Measurements from ENCODE around the gene SPON1.
"Not testable (repeated sequence)": the region's sequence is repeated elsewhere in the genome, so short reads cannot be mapped to it uniquely, and the experiment has no call there.

The SPON1 gene

DNA sequence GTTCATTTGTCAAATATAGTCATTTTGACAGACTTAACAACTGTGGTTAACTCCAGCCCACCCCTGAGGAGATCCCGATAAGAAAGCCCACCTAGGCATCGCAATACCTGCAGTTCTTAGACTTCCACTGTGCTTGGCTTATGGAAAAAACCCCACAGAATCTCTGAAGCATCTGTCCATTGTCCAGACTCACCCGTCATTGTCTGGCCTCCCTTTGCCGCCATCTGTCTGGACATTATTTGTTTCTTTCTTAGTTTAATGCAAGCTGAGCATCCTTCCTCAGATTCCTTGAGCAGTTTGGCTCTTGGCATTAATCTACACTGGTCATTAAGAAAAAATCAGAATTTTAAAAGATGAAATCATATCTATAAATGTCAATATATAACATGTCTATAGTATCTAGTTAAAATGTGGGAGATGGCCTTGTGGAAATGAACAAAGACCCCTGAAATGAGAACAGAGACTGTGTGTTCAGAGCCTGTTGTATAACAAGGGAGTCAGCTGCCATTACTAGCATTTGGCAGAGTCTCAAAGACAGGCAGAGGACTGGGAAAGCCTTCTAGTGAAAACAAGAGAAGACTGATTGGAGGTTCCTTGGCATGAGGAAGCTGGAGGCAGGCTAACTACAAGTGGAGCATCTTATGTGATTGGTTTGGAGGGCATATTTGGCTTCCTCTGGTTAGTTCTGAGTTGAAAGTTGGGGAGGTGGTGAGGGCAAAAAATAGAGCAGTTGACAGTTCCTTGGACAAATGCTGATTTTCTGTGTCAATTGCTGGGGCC lies 80.4 kb downstream of the SPON1 start:
- no peak for DNase-seq

DNA sequence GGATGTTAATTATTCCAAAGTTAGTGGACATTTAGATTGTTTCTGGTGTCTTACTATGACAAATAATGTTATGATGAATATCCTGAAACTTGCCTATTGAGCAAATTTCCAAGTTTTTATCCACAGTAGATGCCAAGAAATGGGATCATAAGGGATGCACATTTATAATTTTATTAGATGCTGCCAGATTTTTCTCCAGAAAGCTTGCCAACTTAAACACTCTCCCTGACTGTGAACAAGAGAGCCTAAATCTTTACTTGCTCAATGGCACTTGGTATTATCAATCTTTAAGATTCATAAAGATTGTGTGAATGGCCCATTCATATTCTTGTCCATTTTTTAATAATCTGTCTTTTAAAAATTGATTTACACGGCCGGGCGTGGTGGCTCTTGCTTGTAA lies 82.4 kb downstream of the SPON1 start:
- no peak for DNase-seq

DNA sequence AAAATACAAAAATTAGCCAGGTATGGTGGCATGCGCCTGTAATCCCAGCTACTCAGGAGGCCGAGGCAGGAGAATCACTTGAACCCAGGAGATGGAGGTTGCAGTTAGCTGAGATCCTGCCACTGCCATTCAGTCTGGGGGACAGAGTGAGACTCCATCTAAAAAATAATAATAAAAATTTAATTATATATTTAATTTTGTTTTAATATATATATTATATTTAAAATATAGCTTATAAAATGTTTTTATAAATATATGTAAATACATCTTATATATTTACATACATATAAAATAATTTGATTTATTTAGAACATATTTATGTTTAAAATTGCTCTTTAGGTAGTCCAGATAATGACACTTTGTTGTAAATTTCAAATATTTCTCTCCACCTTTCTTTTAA lies 82.9 kb downstream of the SPON1 start:
- no peak for DNase-seq

DNA sequence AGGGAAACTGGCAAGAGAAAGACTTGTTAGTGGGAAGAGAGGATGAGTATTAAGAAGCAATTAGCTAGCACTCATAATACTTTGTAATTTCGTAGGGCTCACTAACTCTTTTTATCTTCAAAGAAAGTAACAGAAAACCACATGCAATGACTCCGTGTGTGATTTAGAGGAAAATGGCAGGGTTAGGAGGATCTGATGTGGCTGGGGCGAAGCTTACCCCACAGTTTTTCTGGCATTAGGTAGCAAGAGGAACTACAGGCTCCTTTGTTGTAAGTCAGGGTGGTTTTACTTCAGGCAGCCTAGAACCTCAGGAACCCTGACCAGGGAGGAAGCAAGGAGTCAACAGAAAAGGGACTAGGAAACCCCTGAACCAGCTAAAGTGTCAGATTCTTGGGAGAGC lies 89.7 kb downstream of the SPON1 start:
- DNase-seq: no peak

DNA sequence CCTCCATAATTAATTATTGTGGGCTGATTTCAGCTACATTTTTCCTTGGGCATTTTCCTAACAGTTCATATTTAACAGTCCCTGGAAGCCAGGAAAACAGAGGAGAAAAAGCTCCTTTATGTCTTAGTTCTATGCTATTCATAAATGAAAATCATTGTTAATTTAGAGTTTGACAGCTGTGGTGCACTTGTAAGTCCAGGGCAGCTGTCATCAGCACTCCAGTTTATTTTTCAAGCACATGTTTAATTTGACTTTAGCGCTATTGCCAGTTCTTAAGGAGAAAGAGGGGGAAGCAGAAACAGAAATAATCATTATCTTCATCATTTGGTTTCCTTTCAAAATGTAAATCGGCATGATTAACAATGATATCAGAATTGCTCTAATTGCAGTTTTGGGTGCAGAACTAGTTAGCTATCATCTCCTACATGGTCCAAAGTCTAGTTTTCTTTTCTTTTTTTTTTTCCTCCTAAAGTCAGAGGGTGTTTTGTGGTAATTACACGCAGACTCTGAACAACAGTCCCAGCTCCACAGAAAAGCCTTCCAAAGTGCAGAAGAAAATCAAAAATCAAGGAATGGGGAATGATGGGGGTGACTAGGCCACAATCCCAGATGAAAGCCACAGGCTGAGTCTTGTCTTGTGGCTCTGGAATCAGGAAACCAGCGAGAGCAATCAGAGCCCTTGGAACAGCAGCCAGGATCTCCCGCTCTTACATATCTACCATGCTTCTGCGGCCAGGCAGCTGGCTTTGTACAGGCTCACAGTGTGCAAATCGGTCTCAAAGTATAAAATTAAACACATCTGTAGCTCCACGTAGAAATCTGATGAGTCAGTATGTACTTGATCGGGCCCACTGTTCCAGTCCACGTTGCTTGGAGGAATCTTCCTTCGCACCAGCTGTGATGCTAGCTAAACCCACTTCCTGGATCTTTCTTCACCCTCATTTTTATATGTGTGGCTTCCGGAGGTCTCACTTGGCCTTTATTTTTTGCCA lies 91.9 kb downstream of the SPON1 start:
- no peak for DNase-seq

DNA sequence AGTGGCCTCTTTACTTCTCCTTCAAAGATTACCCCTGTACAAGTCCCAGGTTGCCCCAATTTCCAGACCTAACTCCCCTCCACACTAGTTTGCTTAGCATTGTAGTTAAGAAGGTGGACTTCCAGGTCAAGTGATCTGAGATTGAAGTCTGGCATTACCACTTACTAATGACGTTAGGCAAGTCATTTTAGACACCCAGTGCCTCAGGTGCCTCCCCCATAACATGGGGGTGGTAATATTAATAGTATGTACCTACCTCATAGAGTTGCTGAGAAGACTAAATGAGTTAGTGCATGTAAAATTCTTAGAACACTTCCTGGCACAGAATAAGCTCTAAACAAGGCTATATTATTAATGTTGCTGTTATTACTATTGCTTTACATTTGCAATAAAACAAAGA lies 93.4 kb downstream of the SPON1 start:
- no peak for DNase-seq

DNA sequence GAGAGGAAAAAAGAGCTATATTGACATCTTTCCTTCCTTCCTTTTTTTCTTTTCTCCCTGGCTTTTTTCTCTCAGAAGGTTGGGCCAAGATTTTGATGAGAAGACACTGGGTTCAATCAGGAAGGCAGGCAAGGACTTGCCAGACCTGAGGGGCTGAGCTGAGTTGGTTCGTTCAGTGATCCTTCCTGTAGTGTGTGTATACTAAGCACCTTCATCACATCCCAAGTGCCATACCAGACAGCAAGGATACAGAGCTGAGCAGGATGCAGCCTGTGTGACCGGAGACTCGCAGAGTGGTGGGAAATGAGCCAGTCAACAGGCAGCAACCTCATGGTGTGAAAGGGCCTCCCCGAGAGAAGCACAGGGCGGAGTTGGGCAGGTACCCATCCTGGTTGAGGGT lies 95.5 kb downstream of the SPON1 start:
- DNase-seq: no peak

DNA sequence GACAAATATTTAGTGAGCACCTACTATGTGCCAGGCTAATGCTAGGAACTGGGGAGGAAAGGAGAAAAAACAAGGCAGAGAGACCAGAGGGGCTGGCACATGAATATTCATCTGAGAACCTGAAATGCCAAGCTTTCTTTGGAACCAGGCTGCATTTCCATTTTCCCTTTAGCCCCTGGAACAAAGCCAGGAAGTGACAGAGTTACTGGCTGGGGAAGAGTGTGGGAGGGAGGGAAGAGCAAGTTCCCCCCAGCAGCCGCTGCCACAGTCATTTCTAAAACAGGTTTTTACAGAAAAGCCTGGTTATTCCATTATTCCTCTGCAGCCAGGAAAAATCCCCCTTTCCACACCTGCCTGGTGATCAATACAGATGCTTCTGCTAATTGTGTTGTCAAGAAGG lies 97.0 kb downstream of the SPON1 start:
- no peak for DNase-seq

DNA sequence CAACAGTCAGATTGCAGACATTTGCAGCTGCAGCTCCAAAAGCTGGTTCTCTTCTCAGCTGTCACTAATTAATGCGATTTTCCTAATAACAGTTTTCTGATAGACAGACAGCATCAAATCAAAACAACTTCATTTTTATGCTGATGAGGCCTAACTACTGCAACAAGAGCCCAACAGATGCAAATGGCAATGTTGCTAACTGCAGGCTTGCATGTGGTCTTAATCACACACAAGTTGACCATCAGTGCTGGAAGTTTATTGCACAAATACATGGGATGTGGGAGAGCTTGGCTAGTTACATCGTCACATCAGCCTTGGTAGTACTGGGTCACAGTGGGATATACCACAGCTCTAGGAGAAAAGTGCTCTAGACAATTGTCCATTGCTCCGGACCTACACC lies 99.2 kb downstream of the SPON1 start:
- no peak for DNase-seq

DNA sequence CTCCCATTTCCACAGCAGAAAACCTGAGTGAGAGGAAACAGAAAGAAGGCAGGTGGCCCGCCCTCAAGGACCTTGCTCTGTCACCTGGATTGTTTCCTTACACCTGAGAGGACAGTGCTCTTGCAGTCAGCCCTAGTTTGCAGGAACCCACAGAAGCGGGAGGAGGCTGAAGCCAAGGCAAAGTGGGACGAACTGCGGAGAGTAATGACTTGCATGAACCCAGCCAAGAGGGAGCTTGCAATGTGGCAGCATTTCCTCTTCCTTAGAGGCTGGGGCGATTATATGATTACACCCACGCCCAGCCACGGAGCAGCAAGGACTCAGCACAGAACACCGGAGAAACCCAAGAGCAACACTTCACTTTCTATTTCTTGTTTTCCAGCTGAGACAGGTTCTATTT lies 102.6 kb downstream of the SPON1 start:
- DNase-seq: no peak

DNA sequence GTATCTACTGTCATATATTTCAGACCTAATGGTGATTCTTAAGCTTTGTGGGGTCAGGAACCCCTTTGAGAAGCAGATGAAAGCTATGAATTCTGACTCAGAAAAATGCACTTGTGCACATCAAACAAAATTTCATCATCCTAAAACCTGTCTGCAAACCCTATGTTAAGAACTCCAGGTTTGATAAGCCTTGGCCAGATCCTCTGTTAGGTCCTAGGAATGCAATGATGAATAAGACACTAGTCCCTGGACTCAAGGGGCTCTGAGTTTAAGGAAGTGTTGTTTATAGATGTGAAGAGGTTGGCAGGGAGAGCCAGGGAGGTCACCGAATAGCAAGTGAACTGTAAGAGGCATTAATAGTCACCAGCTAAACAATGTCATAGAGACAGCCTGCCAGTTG lies 103.2 kb downstream of the SPON1 start:
- no peak for DNase-seq

DNA sequence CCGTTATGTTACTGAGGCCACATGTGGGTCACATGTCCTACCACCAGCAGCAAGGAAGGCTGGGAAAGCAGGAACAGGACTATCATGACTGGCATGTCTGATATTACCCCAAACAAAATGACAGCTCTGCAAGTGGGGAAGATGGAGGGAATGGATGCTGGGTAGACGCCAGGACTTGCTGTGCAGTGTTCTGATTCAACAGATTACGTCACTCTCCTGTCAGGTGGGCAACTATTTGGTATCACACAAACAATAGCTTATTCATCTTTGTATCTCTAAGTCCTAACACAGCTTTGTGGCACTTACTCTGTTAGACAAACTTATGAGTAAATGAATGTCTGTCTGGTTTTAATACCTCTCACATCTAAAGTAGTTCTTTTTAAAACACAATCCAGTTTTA lies 105.2 kb downstream of the SPON1 start:
- DNase-seq: no peak

DNA sequence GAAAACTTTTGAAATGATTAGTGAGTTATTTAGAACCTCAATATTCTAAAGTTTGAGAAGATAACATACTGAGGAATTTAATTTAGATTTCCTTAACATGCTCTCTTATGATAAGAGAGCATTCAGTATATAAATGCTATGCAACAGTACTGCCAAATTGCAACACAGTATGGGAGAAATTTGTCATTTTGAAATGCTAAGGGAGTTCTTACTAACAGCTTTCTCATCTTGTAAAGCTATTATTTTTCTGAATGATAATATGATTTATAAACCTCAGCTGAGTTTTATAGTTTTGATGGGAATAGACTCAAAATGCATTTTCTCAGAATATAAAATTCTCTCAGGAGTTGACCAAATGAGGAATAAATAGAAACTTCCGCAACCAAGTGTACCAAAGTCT lies 108.4 kb downstream of the SPON1 start:
- no peak for DNase-seq

DNA sequence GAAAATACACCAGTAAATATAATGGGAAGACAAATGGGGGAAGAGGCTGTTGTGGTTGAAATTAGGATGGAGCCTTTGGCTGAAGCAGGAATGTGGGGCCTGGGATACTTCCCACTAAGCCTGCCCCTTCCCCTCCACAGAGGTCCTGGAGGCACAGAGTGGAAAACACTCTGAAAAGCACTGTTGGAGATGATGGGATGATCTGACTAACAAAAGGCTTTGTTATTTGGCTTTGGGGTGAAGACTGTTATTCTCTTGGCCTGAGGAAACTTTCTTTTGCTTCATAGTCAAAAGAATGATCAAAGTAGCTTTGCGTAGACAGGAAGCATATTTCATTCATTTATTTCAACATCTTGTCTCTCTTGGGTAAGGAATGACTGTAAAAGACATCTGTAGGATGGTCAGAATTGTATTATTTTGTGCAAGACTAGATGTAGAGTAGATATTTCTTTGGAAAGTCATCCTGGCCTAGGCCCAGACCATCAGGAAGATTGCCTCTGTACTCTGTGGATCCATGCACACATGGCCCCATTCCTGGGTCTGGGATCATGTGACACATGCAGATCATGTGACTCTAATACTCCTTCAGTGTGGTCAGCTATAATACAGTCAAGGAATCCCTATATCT lies 111.4 kb downstream of the SPON1 start:
- DNase-seq: no peak

DNA sequence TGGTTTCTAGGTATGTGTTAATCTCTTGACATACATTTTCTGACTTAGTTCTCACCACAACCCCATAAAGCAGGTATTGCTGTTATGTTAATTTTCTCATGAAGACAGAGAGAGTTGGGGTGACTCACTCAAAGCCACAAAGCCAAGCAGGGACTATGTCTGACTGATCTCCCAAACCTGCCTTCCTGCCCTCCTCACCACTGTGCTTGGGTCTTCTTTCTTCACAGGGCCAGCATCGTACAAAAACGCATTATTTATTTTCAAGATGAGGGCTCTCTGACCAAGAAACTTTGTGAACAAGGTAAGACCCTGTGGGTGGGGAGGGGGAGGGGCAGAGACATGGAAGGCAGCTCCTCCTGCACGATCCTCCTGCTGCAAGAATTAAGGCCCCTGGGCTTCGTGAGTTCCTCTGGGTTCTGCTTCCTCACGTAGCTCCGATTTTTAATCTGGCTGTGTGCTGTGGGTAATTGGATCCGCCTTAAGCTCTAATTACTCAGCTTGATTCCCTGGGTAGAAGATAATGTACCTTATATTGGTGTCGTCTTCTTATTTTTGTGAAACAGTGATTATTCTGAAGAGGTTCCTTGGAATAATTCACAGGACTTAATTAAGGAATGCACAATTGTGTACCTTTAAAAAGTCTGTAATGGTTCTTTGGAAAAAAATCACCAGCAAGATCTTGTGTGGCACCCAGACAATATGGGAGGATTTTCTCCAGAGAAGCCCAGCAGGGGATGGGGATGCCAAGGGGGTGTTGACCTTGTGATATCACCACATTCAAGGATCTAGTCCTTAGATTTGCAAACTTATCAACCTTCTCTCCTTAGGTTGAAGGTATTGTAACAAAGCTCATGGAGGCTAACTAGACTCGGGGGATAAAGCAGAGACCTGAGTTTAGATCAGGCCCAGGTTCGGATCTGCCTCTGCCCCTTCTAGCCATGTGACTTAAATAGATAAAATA lies 112.9 kb downstream of the SPON1 start:
- no peak for DNase-seq

DNA sequence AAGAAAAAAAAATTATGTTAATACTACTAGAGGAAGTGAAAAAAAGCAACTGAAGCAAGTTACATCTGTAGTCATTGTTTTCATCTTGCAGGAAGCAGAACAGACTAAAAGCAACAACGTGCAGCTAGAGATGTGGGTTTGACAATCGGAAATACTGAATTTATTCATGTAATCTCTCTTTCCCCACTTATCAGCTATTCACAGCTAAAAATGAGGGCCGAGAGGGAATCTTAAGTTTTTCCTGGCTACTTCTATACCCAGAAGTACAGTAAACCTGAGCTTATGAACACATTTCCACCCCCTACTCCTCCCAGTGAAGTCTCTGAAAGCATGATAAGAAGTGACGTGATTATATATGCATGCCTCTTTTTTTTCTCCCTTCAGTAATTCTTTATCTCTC lies 116.5 kb downstream of the SPON1 start:
- no peak for DNase-seq

DNA sequence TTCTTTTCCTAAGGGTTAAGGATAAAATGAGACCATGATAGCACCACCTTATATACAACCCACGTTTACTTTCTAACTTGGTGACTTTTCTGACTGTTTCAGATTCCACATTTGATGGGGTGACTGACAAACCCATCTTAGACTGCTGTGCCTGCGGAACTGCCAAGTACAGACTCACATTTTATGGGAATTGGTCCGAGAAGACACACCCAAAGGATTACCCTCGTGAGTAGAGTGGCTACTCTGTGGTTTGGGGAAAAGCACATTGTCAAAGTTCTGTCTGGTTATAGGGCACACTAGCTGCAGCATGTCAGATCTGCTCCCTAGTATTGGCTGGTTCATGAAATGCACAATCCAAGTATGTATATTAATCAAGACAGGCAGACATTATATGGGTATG lies 117.3 kb downstream of the SPON1 start:
- no peak for DNase-seq

DNA sequence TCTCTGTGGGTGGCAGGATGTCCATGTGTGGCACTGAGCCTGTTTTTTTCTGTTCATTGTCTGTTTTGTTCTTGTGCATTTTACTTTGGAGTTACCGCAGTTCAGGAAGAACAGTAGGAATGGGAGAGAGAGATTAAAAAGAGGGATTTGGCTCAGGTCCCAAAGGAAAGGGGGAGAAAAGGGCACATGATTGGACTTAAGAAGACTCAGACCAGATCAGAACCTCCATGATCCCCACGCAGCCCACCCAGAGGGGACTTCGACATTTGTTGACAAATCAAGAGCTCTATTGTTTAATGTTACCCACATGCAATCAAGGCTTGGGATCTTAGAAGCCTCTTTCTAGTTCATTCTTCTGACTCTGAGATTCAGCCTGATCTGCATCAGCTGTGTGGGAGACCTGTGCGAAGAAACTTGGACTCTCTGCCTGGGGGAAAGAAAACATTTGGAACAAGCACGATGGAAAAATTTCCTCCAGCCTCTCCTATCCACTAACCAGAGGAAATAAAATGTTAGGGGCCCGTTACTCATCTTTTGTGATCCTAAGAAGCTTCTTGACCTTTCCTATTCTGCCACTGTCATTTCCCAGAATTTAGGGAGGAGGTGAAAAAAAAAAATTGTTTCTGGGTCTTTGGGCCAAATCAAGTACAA lies 119.2 kb downstream of the SPON1 start:
- DNase-seq: no peak

DNA sequence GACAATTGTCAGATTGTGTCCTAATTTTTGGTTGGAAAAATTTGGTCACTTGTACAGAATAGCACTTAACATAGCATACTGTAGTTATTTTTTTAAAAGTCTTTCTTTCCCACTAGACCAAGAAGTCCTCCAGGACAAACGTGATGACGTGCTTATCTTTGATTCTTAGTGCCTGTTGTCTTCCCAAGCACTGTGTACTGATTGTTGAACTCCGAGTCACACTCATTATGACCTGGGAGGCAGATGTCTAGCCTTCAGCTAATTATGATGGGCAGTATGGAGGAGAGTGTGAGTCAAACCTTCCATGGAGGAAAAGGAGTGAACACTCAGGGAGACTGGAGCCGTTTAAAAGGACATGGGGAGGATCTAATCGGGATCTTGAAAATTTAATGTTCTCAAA lies 119.8 kb downstream of the SPON1 start:
- no peak for DNase-seq

DNA sequence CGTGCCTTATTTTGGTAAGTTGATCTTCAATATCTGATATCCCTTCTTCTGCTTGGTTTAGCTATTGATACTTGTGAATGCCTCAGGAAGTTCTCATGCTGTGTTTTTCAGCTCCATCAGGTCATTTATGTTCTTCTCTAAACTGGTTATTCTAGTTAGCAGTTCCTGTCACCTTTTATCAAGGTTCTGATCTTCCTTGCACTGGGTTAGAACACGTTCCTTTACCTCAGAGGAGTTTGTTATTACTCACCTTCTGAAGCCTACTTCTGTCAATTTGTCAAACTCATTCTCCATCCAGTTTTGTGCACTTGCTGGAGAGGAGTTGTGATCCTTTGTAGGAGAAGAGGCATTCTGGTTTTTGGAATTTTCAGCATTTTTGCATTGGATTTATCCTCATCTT lies 126.3 kb downstream of the SPON1 start:
- DNase-seq: not testable (repeated sequence)

DNA sequence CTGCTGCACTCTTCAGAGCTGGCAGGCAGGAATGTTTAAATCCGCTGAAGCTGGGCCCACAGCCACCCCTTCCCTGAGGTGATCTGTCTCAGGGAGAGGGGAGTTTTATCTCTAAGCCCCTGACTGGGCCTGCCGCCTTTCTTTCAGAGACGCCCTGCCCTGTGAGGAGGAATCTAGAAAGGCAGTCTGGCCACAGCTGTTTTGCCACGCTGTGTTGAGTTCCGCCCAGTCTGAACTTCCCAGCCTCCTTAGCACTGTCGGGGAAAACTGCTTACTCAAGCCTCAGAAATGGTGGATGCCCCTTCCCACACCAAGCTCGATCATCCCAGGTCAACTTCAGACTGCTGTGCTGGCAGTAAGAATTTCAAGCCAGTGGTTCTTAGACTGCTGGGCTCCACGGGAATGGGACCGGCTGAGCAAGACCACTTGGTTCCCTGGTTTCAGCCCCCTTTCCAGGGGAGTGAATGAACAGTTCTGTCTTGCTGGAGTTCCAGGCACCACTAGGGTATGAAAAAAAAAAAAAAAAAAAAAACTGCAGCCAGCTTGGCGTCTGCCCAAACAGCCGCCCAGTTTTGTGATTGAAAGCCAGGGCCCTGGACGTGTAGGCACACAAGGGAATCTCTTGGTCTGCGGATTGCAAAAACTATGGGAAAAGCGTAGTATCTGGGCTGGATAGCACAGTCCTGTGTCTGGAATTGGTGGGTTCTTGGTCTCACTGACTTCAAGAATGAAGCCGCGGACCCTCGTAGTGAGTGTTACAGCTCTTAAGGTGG lies 127.4 kb downstream of the SPON1 start:
- DNase-seq: no peak
